HepG2 (cell line): Measurements from ENCODE around the gene MLYCD. TPM values are rescaled to one million over a fixed set of nuclear protein-coding genes. Genes with fewer than 3 reads are reported as not detected.

Experiments
- ETV5 ChIP-seq: IDR thresholded peaks from 2 replicates; pipeline ENCODE4 v1.6.1; 2018; ENCODE audit warnings: missing biosample characterization, missing genetic modification reagents, inconsistent platforms, borderline replicate concordance
- KLF16 ChIP-seq, 2 experiments: sonication (generic) in 1 of 2; formaldehyde crosslinking in 1 of 2; IDR thresholded peaks; 2 replicates each; pipeline versions ENCODE4 v1.6.1 to v1.8.0; 2016 to 2023; ENCODE audit warnings: missing genetic modification reagents in 2 of 2, missing compliant biosample characterization in 1 of 2
- MAFK ChIP-seq, 2 experiments: IDR thresholded peaks in 1 of 2; conservative IDR thresholded peaks in 1 of 2; 2 replicates each; pipeline ENCODE4 v1.6.1; 2011; ENCODE audit warnings: improper control_type of control experiment in 2 of 2, low read length in 2 of 2
- MBNL3 ChIP-seq: fragments of 250-450 bp; sonication (Bioruptor Pico); conservative IDR thresholded peaks from 2 replicates; pipeline ENCODE4 v1.8.0; 2022; ENCODE audit warnings: mild to moderate bottlenecking, inconsistent platforms
- MEF2D ChIP-seq: sonication (generic); formaldehyde crosslinking; IDR thresholded peaks from 2 replicates; pipeline ENCODE4 v1.5.1; 2020; ENCODE audit warnings: mild to moderate bottlenecking, missing genetic modification reagents
- NCOA1 ChIP-seq: sonication (generic); formaldehyde crosslinking; IDR thresholded peaks from 2 replicates; pipeline ENCODE4 v1.9.0; 2021; ENCODE audit warnings: missing genetic modification reagents
- TEAD2 ChIP-seq: sonication (generic); formaldehyde crosslinking; IDR thresholded peaks from 2 replicates; pipeline ENCODE4 v1.9.0; 2021; ENCODE audit warnings: missing genetic modification reagents
- TEAD3 ChIP-seq: optimal IDR thresholded peaks from 2 replicates; pipeline ENCODE3; 2016; ENCODE audit warnings: borderline replicate concordance
- ZBTB7A ChIP-seq: sonication (generic); formaldehyde crosslinking; IDR thresholded peaks from 2 replicates; pipeline ENCODE4 v1.8.0; 2022; ENCODE audit warnings: mild to moderate bottlenecking, missing genetic modification reagents
- ZEB1 ChIP-seq: IDR thresholded peaks from 2 replicates; pipeline ENCODE4 v1.6.1; 2012; ENCODE audit warnings: mild to moderate bottlenecking, low read depth, inconsistent platforms; ENCODE audit not compliant: insufficient replicate concordance
- ZNF20 ChIP-seq: sonication (generic); formaldehyde crosslinking; IDR thresholded peaks from 2 replicates; pipeline ENCODE4 v1.4.0; 2020; ENCODE audit warnings: mild to moderate bottlenecking, moderate library complexity, missing genetic modification reagents
- ZNF232 ChIP-seq: sonication (generic); formaldehyde crosslinking; IDR thresholded peaks from 2 replicates; pipeline ENCODE4 v1.4.0; 2020; ENCODE audit warnings: missing genetic modification reagents, borderline replicate concordance
- ZNF260 ChIP-seq: sonication (generic); formaldehyde crosslinking; IDR thresholded peaks from 2 replicates; pipeline ENCODE4 v1.4.0; 2020; ENCODE audit warnings: missing genetic modification reagents, low read depth, mild to moderate bottlenecking, borderline replicate concordance
- ZNF34 ChIP-seq: sonication (generic); formaldehyde crosslinking; IDR thresholded peaks from 2 replicates; pipeline ENCODE4 v1.4.0; 2020; ENCODE audit warnings: mild to moderate bottlenecking, missing genetic modification reagents, borderline replicate concordance
- ZNF577 ChIP-seq: sonication (generic); formaldehyde crosslinking; IDR thresholded peaks from 2 replicates; pipeline ENCODE4 v1.4.0; 2020; ENCODE audit warnings: mild to moderate bottlenecking, low read depth, missing genetic modification reagents, borderline replicate concordance
- ZNF607 ChIP-seq: sonication (generic); formaldehyde crosslinking; IDR thresholded peaks from 2 replicates; pipeline ENCODE4 v1.5.1; 2020; ENCODE audit warnings: missing genetic modification reagents, mild to moderate bottlenecking, borderline replicate concordance
- ZNF775 ChIP-seq: sonication (generic); formaldehyde crosslinking; IDR thresholded peaks from 2 replicates; pipeline ENCODE4 v1.4.0; 2020; ENCODE audit warnings: missing genetic modification reagents, mild to moderate bottlenecking, moderate library complexity, borderline replicate concordance
- polyA plus RNA-seq, 8 experiments: library from polyadenylated mRNA; depleted of rRNA in 3 of 8; stranded (reverse) in 7 of 8; unstranded in 1 of 8; fragments of >200 nt; fragmentation: Illumina TruSeq in 4 of 8; extraction: Trizol in 4 of 8; gene quantifications; 2 replicates each; pipeline versions ENCODE4 v1.2.1 to v1.2.3, GENCODE V29; 2011 to 2016; ENCODE audit warnings: low read depth in 4 of 8, missing spikeins in 1 of 8, mixed read lengths in 1 of 8; ENCODE audit not compliant: insufficient read depth in 1 of 8
- total RNA-seq, 5 experiments: library from RNA; depleted of rRNA; stranded (reverse); fragments of >200 nt; fragmentation: Illumina TruSeq; extraction: Trizol; gene quantifications; 2 replicates each; pipeline ENCODE4 v1.2.3, GENCODE V29; 2016; ENCODE audit warnings: low read depth in 1 of 5
- TF ChIP-seq, protein P1 (sequence below): sonication (generic); formaldehyde crosslinking; IDR thresholded peaks from 2 replicates; pipeline ENCODE4 v1.4.0; 2020; ENCODE audit warnings: missing genetic modification reagents
- TF ChIP-seq, protein P2 (sequence below): IDR thresholded peaks from 2 replicates; pipeline ENCODE4 v1.6.1; 2018; ENCODE audit warnings: missing genetic modification reagents
- TF ChIP-seq, protein P3 (sequence below): sonication (generic); formaldehyde crosslinking; IDR thresholded peaks from 2 replicates; pipeline ENCODE4 v1.5.0; 2020; ENCODE audit warnings: mild to moderate bottlenecking, low read depth, missing genetic modification reagents, borderline replicate concordance
- TF ChIP-seq, protein P4 (sequence below): sonication (generic); formaldehyde crosslinking; IDR thresholded peaks from 2 replicates; pipeline ENCODE4 v1.4.0; 2020; ENCODE audit warnings: missing genetic modification reagents, borderline replicate concordance

The MLYCD gene
- total and polyA plus RNA-seq, 2 of the 13 experiments (the other 11 are each of a cell fraction or from before 2014, with no cell fraction given), result 1.8 to 4.0 TPM

DNA sequence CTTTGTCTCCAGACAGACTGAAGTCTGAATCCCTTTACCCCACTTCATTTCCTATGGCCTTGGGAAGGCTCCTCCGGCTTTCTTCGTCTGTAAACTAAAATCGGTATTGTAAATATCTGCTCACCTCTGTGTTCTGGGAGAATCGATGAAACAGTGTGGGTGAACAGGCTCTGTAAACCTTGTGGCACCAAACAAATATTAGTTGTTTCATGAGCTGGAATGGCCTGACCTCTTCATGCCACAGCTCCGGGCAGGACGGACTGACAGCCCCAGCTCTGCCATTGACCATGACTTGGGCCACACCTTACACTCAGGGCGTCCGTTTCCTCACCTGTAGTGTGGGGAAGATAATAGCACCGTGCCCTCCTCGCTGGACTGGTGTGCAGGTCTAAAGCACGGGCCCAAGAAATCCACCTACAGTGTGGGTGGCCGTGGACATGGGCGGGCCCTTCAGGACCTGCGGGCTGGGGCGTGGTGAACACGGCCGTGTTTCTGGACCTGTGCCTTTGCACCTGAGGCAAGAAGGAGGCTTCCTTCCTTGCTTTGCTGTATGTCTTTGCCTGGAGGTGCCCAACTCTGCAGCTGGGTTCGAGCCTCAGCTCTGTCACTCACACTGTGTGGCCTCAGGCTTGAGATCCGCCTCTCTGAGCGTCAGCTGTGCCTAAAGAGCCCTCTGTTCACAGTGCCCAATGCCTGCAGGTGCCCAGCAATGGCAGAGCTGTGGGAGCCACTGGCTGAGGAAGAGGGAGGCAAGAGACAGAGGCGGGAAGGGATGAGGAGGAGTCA, 48.1 kb downstream of the MLYCD start (continued):
- TF ChIP-seq, protein P1, sequence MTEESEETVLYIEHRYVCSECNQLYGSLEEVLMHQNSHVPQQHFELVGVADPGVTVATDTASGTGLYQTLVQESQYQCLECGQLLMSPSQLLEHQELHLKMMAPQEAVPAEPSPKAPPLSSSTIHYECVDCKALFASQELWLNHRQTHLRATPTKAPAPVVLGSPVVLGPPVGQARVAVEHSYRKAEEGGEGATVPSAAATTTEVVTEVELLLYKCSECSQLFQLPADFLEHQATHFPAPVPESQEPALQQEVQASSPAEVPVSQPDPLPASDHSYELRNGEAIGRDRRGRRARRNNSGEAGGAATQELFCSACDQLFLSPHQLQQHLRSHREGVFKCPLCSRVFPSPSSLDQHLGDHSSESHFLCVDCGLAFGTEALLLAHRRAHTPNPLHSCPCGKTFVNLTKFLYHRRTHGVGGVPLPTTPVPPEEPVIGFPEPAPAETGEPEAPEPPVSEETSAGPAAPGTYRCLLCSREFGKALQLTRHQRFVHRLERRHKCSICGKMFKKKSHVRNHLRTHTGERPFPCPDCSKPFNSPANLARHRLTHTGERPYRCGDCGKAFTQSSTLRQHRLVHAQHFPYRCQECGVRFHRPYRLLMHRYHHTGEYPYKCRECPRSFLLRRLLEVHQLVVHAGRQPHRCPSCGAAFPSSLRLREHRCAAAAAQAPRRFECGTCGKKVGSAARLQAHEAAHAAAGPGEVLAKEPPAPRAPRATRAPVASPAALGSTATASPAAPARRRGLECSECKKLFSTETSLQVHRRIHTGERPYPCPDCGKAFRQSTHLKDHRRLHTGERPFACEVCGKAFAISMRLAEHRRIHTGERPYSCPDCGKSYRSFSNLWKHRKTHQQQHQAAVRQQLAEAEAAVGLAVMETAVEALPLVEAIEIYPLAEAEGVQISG, result 0 out of 2 replicates have a peak, but pooled peaks have one; percentile 33
- peak; percentile 15 for TF ChIP-seq TEAD3 (CRISPR knock-in tag)
- no peak for TF ChIP-seq NCOA1 (CRISPR knock-in tag)
- no peak for TF ChIP-seq ZNF34
- peak; percentile 27; the same call in 1 of the 2 replicates for TF ChIP-seq ETV5 (CRISPR knock-in tag)
- TF ChIP-seq MEF2D (CRISPR knock-in tag), result peak; percentile 68; the same call in 1 of the 2 replicates
- TF ChIP-seq KLF16 (CRISPR knock-in tag; IDR thresholded peaks at IDR 0.05), result peak in 1 of 2 experiments; percentile 72; a peak in 2 of 4 replicates
- no peak for TF ChIP-seq TEAD2 (CRISPR knock-in tag)
- TF ChIP-seq ZNF775 (CRISPR knock-in tag), result no peak
- TF ChIP-seq, protein P2, sequence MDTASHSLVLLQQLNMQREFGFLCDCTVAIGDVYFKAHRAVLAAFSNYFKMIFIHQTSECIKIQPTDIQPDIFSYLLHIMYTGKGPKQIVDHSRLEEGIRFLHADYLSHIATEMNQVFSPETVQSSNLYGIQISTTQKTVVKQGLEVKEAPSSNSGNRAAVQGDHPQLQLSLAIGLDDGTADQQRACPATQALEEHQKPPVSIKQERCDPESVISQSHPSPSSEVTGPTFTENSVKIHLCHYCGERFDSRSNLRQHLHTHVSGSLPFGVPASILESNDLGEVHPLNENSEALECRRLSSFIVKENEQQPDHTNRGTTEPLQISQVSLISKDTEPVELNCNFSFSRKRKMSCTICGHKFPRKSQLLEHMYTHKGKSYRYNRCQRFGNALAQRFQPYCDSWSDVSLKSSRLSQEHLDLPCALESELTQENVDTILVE (CRISPR knock-in tag), result no peak
- no peak for TF ChIP-seq ZNF20 (CRISPR knock-in tag)
- no peak for TF ChIP-seq ZNF260
- TF ChIP-seq, protein P3, sequence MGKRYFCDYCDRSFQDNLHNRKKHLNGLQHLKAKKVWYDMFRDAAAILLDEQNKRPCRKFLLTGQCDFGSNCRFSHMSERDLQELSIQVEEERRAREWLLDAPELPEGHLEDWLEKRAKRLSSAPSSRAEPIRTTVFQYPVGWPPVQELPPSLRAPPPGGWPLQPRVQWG (CRISPR knock-in tag), result no peak
- no peak for TF ChIP-seq ZBTB7A
- TF ChIP-seq, protein P4, sequence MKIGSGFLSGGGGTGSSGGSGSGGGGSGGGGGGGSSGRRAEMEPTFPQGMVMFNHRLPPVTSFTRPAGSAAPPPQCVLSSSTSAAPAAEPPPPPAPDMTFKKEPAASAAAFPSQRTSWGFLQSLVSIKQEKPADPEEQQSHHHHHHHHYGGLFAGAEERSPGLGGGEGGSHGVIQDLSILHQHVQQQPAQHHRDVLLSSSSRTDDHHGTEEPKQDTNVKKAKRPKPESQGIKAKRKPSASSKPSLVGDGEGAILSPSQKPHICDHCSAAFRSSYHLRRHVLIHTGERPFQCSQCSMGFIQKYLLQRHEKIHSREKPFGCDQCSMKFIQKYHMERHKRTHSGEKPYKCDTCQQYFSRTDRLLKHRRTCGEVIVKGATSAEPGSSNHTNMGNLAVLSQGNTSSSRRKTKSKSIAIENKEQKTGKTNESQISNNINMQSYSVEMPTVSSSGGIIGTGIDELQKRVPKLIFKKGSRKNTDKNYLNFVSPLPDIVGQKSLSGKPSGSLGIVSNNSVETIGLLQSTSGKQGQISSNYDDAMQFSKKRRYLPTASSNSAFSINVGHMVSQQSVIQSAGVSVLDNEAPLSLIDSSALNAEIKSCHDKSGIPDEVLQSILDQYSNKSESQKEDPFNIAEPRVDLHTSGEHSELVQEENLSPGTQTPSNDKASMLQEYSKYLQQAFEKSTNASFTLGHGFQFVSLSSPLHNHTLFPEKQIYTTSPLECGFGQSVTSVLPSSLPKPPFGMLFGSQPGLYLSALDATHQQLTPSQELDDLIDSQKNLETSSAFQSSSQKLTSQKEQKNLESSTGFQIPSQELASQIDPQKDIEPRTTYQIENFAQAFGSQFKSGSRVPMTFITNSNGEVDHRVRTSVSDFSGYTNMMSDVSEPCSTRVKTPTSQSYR (CRISPR knock-in tag), result peak; percentile 33; the same call in 1 of the 2 replicates
- TF ChIP-seq MAFK (conservative IDR thresholded peaks at IDR 0.05 in 1 of 2, IDR thresholded peaks at IDR 0.05 in 1 of 2; ENCODE audit: low read length in 2 of 2), result no peak
- TF ChIP-seq ZNF577 (CRISPR knock-in tag), result no peak
- no peak for TF ChIP-seq ZNF607 (CRISPR knock-in tag)
- TF ChIP-seq ZEB1, result no peak
- TF ChIP-seq MBNL3, result no peak
- no peak for TF ChIP-seq ZNF232 (CRISPR knock-in tag)
